ENCODE data around the gene RUNX2.
"Not testable (repeated sequence)": the region's sequence is repeated elsewhere in the genome, so short reads cannot be mapped to it uniquely, and the experiment has no call there.

RUNX2 gene

DNA sequence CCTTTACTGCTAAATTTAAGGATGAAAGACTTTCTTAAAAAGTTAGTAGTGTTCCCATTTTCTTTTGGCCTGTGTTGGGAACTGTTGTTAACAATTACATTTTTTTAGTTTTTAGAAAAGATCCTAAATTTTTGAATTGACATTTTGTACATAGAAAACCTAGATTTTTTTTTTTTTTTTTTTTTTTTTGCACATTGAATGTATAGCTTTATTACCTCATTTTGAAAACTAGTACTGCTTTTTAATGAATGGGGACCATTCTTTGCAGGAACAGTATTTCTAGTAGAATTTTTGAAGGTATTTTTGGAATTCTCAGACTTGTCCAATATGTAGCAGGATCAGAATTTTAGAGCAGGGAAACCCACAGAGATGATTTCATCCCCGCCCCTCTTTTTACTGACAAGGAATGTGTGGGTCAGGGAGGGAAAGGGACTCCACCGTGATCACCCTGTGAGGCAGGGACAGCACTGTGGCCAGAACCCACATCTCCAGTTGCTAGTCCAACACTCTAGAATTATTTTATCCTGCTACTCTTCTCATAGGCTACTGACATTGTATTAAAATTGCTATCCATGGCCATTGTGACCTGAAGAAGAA is 204.0 kb downstream of the RUNX2 start:
- DNase-seq = no peak

DNA sequence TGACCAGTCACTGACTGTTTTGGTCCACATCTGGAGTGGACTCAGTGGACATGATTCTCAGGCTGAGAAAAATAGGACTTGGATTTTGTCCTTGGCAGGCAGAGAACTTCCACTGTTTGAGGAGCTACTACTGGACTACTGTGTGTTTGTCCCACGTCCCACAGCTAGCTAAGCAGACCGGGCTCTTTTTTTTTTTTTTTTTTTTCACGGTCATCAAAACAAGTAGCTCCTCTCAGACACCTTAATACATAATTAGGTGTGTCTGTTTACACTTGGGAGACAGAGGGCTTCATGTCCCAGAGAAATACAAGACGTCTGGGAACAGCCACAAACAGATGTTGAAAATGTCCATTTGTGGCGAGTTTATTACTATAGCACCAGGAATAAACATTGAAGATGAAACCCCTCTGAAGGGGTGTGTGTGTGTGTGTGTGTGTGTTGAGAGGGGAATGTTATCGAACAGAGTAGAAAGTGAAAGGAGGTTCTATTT is 204.6 kb downstream of the RUNX2 start:
- no peak for DNase-seq

GRCh38 chr6:45533386-45533785 is 205.3 kb downstream of the RUNX2 start:
- DNase-seq = no peak

DNA sequence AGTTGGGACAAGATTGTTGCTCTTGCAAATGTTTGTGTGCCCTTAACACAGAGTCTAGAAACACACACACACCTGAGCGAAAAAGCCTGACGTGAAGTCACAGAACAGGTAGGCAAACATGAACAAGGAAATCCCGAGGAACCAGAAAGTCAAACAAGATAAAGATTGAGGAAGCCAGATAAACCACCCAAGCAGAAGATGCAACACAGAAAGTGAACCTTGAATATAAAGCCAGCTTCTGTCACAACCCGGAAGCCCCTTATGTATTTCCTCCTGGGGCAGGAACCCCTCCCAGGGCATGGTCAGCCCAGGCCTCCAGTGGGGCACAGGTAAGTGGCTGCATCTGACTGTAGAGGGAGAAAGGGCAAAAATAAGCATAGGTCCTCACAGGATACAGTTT is 207.8 kb downstream of the RUNX2 start:
- DNase-seq = no peak

DNA sequence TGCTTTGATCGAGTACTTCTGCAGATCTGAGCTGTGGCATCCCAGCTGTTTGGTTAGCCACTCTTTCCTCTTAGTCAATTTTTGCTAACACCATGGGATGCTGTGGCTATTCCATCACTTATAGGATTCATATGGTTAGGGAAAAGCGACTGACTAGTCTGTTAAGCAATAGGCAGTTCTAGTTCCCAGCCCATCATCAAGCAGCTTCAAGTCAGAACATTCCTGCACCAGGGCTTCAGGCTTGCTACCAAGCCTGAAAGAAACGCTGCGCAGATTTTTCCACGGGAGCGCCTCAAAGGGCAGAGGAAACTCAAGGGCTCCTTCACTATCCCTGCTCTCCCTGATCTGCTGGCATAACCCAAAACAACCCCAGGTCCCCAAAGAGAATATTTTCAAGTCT is 209.4 kb downstream of the RUNX2 start:
- DNase-seq = no peak

DNA sequence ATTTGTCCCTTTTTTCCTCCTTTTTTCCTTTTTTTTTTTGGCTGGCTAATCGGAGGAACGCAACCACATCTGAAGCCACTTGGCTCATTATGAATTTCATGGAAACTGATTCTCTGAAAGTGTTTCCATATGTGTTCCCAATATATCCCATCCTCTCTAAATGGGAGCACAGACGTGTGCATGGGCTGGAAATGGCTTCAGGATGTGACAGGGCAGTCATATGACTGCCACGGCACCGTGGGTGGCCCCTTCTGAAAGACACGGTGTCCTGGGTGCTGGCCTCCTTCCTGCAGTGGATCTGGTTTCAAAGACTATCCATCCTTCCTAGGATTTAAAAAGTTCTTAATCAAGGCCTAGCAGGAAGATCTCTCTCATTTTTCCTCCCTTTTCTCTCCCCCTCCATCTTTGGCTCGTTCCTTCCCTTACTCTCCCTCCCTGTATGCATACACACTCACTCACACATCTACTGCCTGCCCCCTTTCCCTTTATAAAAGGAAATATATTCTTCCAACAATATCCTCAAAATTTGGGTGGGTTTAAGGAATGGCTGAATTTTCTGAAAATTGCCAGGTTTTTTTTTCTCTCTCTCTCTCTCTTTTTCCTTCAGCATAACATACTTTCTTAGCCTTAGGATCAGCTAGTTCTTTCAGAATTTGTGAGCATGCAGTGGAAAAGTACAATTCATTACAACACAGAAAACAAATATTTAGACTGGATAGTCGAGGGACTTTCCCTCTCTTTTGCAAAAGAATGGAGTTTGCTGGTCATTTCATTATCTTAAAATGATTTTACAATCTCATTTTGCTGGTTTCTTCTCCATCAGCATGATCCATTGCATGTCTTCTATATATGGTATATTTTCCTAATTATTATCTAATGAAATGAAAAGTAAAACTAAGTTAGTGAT is 210.8 kb downstream of the RUNX2 start:
- no peak for DNase-seq

GRCh38 chr6:45540375-45540920 is 212.3 kb downstream of the RUNX2 start:
- DNase-seq = no peak

DNA sequence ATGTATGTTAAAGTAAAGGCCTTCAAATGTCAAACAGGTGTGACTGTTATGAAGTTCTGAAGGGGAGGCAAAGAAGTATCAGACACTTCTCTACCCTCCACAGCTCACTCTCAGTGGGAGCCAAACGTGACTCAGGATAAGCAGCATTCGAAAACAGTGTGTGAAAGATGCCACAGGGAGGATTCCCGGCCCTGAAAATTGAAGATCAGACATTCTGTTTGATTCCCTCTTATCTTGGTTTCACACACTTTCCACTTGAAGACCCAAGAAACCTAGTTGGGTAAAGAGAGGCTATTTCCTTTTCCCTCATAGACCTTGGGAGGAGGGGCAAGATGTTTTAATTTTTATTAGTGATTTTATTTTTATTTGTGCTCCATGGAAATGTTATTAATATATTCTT is 213.8 kb downstream of the RUNX2 start:
- DNase-seq = no peak

DNA sequence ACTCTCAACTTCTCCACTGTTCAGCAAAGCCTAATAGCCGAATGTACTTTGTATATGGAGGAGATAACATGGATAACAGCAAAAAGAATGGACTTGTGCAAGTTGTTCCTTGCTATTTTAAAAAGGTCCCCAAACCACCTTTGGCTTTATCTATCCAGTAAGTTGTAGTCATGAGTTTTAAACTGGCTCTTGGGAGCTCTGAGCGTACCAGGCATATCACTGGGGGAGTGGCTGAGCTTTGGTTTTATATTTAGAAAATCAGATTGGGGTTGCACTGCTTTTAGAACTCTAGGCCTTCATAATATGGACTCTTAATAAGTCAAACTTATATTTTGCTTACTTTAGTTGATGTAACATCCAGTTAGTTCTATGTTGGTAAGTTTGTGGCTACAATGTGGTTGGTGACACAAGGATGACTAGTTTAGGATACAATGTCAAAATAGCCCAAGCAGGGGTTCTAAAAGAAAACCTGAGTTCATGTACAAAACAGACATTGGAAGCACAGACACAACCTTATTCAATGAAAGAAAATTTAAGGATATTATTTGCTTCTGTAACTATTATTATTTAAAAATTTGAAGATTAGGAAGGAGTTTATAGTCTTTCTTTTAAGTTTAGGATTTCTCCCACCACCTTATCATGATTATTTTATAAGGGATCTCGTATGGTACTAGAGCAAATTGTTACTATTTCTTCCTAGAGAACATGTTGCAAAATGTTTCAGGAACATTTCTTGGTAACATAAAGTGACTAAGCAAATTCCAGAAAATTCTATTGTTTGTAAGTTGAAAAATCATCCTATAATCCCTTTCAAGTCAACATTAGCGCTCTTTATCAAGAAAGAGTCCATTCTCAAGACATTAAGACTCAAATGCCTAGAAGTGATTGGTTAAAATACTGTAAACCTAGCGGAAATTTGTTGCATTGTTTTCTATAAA is 215.4 kb downstream of the RUNX2 start:
- no peak for DNase-seq

DNA sequence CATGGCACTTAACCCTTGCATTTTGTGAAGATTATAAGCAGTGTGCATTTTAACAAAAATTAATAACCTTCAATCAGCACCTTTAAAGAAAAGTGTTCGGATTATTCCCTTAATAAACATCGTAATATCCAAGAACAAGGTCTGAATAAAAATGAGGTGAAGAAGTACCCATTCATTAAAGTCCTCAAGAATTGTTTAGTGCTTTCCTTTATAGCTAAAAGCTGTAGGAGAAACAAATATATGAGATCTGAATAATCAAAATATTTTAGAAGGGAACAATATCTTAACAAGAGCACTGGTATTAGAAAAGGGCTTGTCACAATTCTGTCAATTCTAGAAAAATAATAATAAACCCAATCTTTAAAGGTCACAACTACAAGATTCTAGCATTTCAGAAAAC is 217.3 kb downstream of the RUNX2 start:
- no peak for DNase-seq

DNA sequence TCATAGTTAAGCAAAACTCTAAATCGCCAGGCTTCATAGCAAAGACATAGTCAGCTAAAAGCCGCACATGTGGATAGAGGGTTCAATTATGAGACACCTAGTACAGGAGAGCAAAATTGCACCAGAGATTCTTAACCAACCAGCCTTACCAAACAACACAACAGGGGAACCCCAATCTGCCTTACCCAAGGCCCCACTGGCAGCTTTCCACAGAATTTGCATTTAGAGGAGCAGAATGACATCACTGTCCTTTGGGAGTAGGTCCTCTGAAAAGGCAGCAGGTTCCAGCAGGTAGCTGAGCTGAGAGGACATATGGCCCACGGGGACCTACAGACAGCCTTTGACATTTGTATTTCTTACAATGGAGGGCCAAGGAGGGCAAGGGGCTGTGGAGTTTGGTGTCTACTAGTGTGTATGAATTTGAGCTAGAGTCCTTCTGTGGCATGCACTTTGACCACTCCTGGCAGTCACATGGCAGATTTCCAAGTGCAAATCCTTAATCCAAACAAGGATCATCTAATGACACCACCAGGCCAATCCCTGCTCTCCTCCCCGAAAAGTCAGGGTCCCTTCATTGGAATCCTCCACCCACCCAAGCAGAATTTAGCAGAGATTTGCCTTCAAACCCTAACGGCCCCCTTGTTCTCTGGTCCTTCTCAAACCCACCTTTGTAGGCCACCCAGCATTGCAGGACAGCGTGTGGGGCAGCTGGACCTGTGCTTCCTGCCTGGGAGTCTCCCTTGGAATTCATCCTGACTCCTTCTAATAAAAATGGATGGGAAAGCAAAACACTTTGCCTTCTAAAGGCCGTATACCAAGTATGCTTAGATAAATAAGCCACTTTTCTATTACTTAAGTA is 220.8 kb downstream of the RUNX2 start:
- DNase-seq = no peak

DNA sequence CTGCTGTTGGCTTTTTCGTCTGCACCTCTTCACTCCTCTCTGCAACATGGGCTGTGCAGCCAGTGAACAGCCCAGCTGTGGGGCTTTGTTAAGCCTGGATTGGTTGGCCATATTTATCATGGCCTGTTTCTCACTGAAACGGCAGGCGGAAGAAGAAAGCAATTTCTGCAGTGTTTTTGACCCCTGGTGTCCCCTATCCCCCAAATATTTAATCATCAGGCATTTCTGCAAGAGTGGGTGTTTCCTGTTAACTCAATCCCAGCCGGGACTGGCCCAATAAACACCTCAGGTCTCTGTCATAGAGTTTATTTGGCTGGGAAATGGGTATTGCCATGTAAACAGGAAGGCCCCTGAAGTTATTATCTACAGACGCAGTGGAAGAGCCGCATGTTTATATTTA is 224.4 kb downstream of the RUNX2 start:
- DNase-seq = no peak

DNA sequence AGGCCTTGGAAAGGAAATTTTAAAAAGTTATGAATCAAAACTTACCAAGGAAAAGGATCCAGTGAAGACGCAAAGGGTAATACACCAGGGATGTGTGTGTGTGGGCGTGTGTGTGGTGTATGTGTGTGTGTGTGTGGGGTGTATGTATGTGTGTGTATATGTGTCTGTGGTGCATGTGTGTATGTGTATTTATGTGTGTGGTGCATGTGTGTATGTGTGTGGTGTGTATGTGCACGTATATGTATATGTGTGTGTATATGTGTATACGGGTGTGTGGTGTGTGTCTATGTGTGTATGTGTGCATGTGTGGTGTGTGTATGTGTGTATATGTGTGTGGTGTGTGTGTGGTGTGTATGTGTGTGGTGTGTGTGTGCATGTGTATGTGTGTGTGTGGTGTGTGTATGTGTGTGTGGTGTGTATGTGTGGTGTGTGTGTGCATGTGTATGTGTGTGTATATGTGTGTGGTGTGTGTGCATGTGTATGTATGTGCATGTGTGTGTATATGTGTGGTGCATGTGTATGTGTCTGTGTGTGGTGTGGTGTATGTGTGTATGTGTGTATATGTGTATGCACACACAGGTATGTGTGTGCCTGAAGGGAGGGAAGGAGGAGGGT is 225.7 kb downstream of the RUNX2 start:
- no peak for DNase-seq

DNA sequence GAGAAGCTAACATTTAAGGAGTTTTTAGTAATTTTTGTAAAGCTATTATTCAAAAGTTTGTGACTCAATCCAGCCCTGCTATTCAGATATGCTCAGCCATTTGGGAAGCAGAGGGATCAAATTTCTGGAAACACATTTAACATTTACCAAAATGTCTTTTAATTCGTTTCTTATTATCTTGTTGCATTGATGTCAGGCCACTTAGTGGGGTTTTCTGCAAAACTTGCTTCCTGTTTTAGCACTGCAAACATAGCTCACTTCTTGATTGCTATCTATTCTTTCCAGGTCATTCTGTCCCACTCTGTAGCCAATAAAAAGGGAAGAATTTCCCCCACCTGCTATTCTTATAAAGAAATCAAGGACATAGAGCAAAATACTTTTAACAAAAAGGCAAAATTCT is 226.5 kb downstream of the RUNX2 start:
- DNase-seq = no peak

- DNase-seq = no peak
These were observed 228.0 kb downstream of the RUNX2 start for GRCh38 chr6:45555981-45556771.

DNA sequence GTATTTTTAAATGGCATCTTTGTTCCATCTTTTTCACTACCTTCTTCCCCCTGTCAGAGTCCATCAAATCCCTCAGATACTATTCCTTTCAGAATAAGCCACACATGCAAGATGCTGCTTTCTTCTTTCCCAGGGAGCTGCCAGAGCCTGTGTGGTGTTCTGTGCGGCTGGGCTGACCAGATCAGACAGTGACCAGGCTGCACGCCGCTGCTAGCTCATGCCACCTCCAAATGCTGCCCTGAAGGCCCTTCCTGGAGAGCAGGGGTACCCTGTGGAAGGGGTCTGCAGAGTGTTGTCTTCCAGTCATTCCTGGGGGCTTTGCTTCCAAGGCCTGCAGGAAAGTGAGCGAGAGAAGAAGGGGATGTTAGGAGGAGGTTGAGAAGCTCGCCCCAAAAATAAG is 228.7 kb downstream of the RUNX2 start:
- no peak for DNase-seq

DNA sequence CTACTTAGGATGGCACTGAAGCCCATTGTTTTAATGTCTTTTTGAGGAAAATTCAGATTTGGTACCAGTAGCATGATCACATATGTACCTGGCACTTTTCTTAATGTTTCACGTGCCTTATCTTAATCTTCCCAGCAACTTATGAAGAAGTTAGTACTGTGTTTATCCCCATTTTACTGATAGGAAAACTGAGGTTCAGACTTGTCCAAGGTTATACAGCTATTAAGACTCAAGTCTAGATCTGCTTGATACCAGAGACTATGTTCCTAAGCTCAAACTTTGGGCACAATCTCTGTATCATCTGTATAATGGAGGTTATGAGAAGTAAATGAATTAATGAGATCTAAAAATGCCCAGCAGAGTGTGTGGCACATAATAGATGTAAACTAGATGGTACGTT is 229.3 kb downstream of the RUNX2 start:
- DNase-seq = no peak

- DNase-seq = no peak
These were observed 230.7 kb downstream of the RUNX2 start for GRCh38 chr6:45558858-45559257.

DNA sequence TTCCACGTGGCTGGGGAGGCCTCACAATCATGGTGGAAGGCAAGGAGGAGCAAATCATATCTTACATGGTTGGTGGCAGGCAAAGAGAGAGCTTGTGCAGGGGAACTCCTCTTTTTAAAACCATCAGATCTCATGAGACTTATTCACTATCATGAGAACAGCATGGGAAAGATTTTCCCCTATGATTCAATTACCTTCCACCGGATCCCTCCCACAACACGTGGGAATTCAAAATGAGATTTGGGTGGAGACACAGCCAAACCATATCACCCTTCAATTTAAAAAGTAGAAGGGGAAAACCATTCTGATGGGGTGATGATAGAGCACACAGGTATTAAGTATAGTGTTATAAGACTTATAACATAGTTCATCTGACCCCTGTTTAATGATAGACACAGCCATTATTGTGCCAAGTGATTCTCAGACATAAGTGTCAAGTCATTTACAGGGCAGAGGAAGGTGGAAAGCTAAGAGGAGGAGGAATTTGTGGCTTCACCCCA is 232.2 kb downstream of the RUNX2 start:
- DNase-seq = not testable (repeated sequence)

GRCh38 chr6:45562171-45562570 is 234.0 kb downstream of the RUNX2 start:
- no peak for DNase-seq
